ENCODE data around the gene PANK1. TPM values are rescaled to one million over a fixed set of nuclear protein-coding genes. Genes with fewer than 3 reads are reported as not detected.

PANK1 gene
- 5.4 and 6.0 TPM in 2 replicates for total RNA-seq

- peak; percentile 82 for DNase-seq
Observed at GRCh38 chr10:89644967-89645741, at the start of gene PANK1. TSS of gene PANK1 (minus strand) at chr10:89645242. CDS start at chr10:89644891, 351 bp downstream.

- DNase-seq, result no peak
Observed at GRCh38 chr10:89693176-89693575, 48.1 kb upstream of the PANK1 start.

GRCh38 chr10:89692416-89692815 lies 47.4 kb upstream of the PANK1 start:
- DNase-seq, result no peak

DNA sequence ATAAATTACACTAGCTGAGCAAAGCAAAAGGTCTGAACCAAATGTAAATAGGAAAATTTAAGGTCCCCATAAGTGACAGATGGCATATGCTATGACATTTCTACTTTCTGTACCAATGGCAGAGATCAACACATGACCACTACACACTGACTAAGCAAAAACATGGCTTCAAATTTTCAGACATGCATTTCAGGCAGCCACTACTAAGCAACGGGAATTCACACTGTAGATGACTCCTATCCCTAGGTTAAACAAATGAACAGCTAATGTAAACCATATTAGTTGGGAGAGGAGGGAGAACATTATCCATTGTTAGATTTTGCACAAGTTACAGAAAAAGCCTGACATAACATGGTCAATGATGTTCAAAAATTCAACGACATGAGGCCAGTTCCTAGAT lies 45.0 kb upstream of the PANK1 start:
- no peak for DNase-seq

DNA sequence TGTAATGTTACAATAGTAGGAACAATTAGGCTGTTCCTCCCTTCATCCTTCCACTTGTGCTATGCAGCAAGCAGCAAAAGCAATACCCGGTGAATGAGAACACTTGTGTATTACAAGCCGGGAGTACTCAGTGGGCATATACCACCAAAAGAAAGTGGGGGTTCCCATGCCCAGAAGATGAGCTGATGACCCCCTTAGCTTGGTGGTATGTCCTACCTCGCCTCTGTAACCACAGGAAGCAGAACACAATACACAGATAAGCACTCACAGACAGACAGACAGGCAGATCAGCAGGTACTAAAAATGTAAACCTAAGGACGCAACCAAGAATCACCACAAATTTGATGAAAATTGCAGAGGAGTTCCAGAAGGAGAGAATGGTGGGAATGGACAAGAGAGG lies 40.9 kb upstream of the PANK1 start:
- DNase-seq, result no peak

GRCh38 chr10:89684604-89685003 lies 39.6 kb upstream of the PANK1 start:
- DNase-seq, result no peak

GRCh38 chr10:89683883-89684282 lies 38.8 kb upstream of the PANK1 start:
- no peak for DNase-seq

GRCh38 chr10:89679986-89680385 lies 34.9 kb upstream of the PANK1 start:
- no peak for DNase-seq

- DNase-seq, result no peak
Observed at GRCh38 chr10:89677341-89677740, 32.3 kb upstream of the PANK1 start.

DNA sequence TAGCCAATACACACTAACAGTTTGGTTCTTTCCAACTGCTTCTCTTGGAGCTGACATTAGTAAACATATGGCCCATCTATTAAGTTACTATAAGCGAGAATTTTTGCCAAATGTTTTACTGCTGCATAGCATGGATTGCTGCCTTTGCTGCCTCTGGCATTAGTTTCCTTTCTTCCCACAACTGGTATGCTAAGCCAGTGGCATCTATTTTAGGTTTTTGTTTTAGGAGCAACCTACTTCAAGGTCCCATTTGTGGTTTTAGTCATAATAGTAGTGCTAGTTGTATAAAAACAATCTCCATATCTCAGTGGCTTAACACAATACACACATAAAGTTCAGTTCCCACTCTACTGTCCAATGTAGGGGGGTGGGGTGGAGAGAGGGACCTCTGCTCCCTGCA lies 25.9 kb upstream of the PANK1 start:
- DNase-seq, result no peak

- no peak for DNase-seq
Observed at GRCh38 chr10:89669985-89670384, 24.9 kb upstream of the PANK1 start.

- DNase-seq, result no peak
Observed at GRCh38 chr10:89668386-89669071, 23.5 kb upstream of the PANK1 start.

GRCh38 chr10:89666138-89666537 lies 21.1 kb upstream of the PANK1 start:
- DNase-seq, result no peak

DNA sequence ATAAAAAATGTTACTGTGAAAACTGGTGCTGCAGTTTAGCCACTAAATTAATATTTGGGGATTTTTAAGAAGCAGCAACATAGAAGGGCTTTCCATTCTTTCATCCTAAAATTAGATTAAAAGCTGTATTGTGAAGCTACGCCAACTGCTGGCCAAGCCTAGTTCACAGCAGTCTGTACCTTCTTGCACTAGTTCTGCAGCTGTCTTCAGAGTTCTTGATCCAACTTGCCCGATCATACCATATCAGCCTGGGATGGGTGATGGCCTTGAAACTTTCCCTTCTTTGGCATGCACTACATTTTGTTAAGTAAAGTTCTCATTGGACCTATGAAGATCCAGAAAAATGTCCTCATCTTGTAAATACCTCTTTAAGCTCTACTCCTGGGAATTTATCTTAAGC lies 20.3 kb upstream of the PANK1 start:
- no peak for DNase-seq

DNA sequence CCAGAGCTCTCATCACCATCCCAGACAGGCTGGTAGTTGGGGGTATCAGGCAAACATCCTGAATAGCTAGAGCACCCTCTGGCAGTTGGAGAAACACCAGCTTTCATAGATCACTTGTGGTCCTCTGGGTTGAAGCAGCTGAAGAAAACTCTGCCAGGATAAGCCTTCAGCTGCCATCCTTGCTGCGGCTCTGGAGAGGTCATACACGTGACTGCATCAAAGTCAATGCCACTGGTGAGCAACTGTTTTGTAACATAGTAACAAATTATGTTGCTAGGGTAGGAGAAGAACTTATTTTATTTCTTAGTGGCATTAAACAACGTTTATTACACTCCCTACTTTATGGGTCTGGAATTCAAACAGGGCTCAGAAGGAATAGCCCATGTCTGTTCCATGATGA lies 19.2 kb upstream of the PANK1 start:
- no peak for DNase-seq

GRCh38 chr10:89663144-89663543 lies 18.1 kb upstream of the PANK1 start:
- DNase-seq, result no peak

DNA sequence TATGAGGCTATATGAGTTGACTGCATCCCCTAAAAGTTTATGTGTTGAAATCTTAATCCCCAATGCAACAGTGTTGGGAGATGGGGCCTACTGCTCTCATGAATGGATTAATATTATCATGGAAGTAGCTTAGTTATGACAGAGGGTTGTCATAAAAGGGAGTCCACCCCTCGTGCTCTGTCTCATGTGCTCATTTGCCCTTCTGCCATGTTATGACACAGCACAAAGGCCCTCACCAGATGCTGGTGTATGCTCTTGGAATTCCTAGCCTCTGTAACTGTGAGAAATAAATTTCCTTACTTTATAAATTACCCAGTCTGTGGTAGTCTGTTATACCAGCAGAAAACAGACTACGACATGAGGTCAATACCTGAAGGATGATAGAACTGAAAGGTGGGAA lies 17.6 kb upstream of the PANK1 start:
- DNase-seq, result no peak

GRCh38 chr10:89659143-89660131 lies 14.4 kb upstream of the PANK1 start:
- no peak for DNase-seq

- DNase-seq, result no peak
Observed at GRCh38 chr10:89657302-89657701, 12.3 kb upstream of the PANK1 start.

DNA sequence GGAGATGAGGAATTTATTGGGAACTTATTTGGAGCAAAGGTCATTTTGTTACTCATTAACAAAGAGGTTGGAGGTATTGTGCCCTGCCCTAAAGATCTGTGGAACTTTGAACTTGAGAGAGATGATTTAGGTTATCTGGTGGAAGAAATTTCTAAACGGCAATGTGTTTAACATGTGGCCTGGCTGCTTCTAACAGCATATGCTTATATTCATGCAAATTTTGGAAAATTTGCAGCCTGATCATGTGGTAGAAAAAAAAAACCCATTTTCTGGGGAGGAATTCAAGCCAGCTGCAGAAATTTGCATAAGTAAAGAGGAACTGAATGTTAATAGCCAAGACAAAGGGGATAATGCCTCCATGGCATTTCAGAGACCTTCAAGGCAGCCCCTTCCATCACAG lies 10.7 kb upstream of the PANK1 start:
- DNase-seq, result no peak

GRCh38 chr10:89653410-89653869 lies 8.4 kb upstream of the PANK1 start:
- no peak for DNase-seq

- DNase-seq, result no peak
Observed at GRCh38 chr10:89652806-89653370, 7.8 kb upstream of the PANK1 start.

All from dermis blood vessel endothelial cell (primary cell).